HepG2 (cell line): ENCODE data around the gene B4GALT5. TPM values are rescaled to one million over a fixed set of nuclear protein-coding genes. Genes with fewer than 3 reads are reported as not detected.

Experiments
- ATAC-seq: fragments of 200-7000 bp; cut with Tn5 transposase; 3 replicates; pipeline ENCODE4 v1.9.1; 2020; ENCODE audit warnings: mild to moderate bottlenecking, moderate library complexity
- BruUV-seq: library from RNA; stranded (reverse); fragments of 400-500 nt; replicated peaks from 2 replicates; lab custom pipeline; 2021; lab: Mats Ljungman, UMichigan
- CTCF ChIA-PET: fragments of 300-600 bp; formaldehyde crosslinking; extraction: SDS; loops from one replicate; lab custom pipeline; 2021; ENCODE audit warnings: low total read pairs, inconsistent platforms, low intra/inter-chr PET ratio; lab: Yijun Ruan, JAX
- POLR2A ChIA-PET: fragments of 350-600 bp; sonication (Branson Sonifier 250); formaldehyde crosslinking; loops from one replicate; lab custom pipeline; 2020; ENCODE audit warnings: antibody characterized with exemption, inconsistent platforms; lab: Yijun Ruan, JAX
- DNase-seq: peaks from one replicate; pipeline ENCODE4 v3.0.0-alpha.2; 2015; ENCODE audit warnings: low spot score
- FAIRE-seq: peaks from 3 replicates; lab custom pipeline; 2011; peaks lifted over from hg19 to GRCh38; lab: Jason Lieb, UNC
- H2AFZ ChIP-seq: one replicate; pipeline ENCODE4 v1.6.1; 2011; ENCODE audit warnings: low read length, inconsistent platforms
- H3K27ac ChIP-seq: fragments of 300-600 bp; 3 replicates; pipeline ENCODE4 v1.8.0; 2011; ENCODE audit warnings: mixed run types, mild to moderate bottlenecking, mixed read lengths, low read length, inconsistent platforms; ENCODE audit not compliant: insufficient read depth; ENCODE audit errors: extremely low read length
- H3K27me3 ChIP-seq, 2 experiments: fragments of 200-600 bp in 1 of 2; 2 replicates in 1 of 2; 3 replicates in 1 of 2; pipeline versions ENCODE4 v1.6.0 to v1.8.0; 2011; ENCODE audit warnings: low read length in 2 of 2, mild to moderate bottlenecking in 2 of 2, moderate library complexity in 2 of 2, inconsistent platforms in 1 of 2; ENCODE audit not compliant: insufficient read depth in 2 of 2, control insufficient read depth in 1 of 2
- H3K36me3 ChIP-seq, 2 experiments: fragments of 200-600 bp in 1 of 2; replicated peaks in 1 of 2; 2 replicates in 1 of 2; 3 replicates in 1 of 2; pipeline versions ENCODE4 v1.5.1 to v1.8.0; 2011; ENCODE audit warnings: low read length in 2 of 2, inconsistent platforms in 1 of 2; ENCODE audit not compliant: insufficient read depth in 2 of 2, control insufficient read depth in 1 of 2
- H3K4me1 ChIP-seq: 2 replicates; pipeline ENCODE4 v1.5.1; 2012; ENCODE audit warnings: low read length, inconsistent platforms; ENCODE audit not compliant: insufficient read depth
- H3K4me2 ChIP-seq: 2 replicates; pipeline ENCODE4 v1.6.0; 2011; ENCODE audit warnings: low read depth, low read length, inconsistent platforms
- H3K4me3 ChIP-seq, 3 experiments: fragments of 200-600 bp in 1 of 3; sonication (generic), shearing (Covaris generic) in 1 of 3; replicated peaks in 1 of 3; 2 replicates each; pipeline ENCODE4 v1.5.1; 2011 to 2016; ENCODE audit warnings: low read length in 3 of 3, inconsistent platforms in 2 of 3, low read depth in 2 of 3, mild to moderate bottlenecking in 2 of 3, control low read depth in 1 of 3, mixed read lengths in 1 of 3; ENCODE audit not compliant: insufficient read depth in 1 of 3
- H3K79me2 ChIP-seq: one replicate; pipeline ENCODE4 v1.6.1; 2011; ENCODE audit warnings: low read length, inconsistent platforms; ENCODE audit not compliant: insufficient read depth
- H3K9ac ChIP-seq: 2 replicates; pipeline ENCODE4 v1.6.0; 2011; ENCODE audit warnings: mild to moderate bottlenecking, low read depth, low read length, inconsistent platforms; ENCODE audit not compliant: insufficient read depth
- H3K9me3 ChIP-seq: 2 replicates; pipeline ENCODE4 v1.5.1; 2012; ENCODE audit warnings: mild to moderate bottlenecking, low read length
- H4K20me1 ChIP-seq: 2 replicates; pipeline ENCODE4 v1.6.0; 2011; ENCODE audit warnings: inconsistent platforms, mild to moderate bottlenecking, low read length, moderate library complexity; ENCODE audit not compliant: insufficient read depth
- CCAR2 ChIP-seq: fragments of 200-400 bp; formaldehyde crosslinking; optimal IDR thresholded peaks from 2 replicates; pipeline ENCODE3; 2018; ENCODE audit warnings: low read depth, mild to moderate bottlenecking, low read length, moderate library complexity
- HCFC1 ChIP-seq: fragments of 150-350 bp; IDR thresholded peaks from 2 replicates; pipeline ENCODE4 v1.6.1; 2014; ENCODE audit warnings: low read depth, low read length
- HNRNPLL ChIP-seq: fragments of 200-400 bp; formaldehyde crosslinking; IDR thresholded peaks from 2 replicates; pipeline ENCODE4 v1.6.1; 2017; ENCODE audit warnings: mild to moderate bottlenecking, low read depth, low read length; ENCODE audit not compliant: poor library complexity, severe bottlenecking
- MTF2 ChIP-seq: sonication (generic); formaldehyde crosslinking; IDR thresholded peaks from 2 replicates; pipeline ENCODE4 v1.5.0; 2020; ENCODE audit warnings: missing genetic modification reagents, borderline replicate concordance
- MZF1 ChIP-seq: sonication (generic); formaldehyde crosslinking; IDR thresholded peaks from 2 replicates; pipeline ENCODE4 v1.8.1; 2023; ENCODE audit warnings: mild to moderate bottlenecking, missing genetic modification reagents, borderline replicate concordance
- RNF2 ChIP-seq: fragments of 450-650 bp; conservative IDR thresholded peaks from 2 replicates; pipeline ENCODE4 v1.6.1; 2016; ENCODE audit warnings: low read depth
- SRSF1 ChIP-seq: fragments of 200-400 bp; formaldehyde crosslinking; optimal IDR thresholded peaks from 2 replicates; pipeline ENCODE3; 2017; ENCODE audit warnings: mild to moderate bottlenecking, low read depth, low read length, moderate library complexity
- ZBTB7A ChIP-seq: sonication (generic); formaldehyde crosslinking; IDR thresholded peaks from 2 replicates; pipeline ENCODE4 v1.8.0; 2022; ENCODE audit warnings: mild to moderate bottlenecking, missing genetic modification reagents
- ZNF230 ChIP-seq: sonication (generic); formaldehyde crosslinking; IDR thresholded peaks from 2 replicates; pipeline ENCODE4 v1.4.0; 2020; ENCODE audit warnings: mild to moderate bottlenecking, missing genetic modification reagents
- ZNF343 ChIP-seq: sonication (generic); formaldehyde crosslinking; IDR thresholded peaks from 2 replicates; pipeline ENCODE4 v1.4.0; 2020; ENCODE audit warnings: mild to moderate bottlenecking, missing genetic modification reagents
- ZNF460 ChIP-seq: sonication (generic); formaldehyde crosslinking; IDR thresholded peaks from 2 replicates; pipeline ENCODE4 v1.5.1; 2020; ENCODE audit warnings: missing genetic modification reagents, mild to moderate bottlenecking, borderline replicate concordance
- ZNF615 ChIP-seq: sonication (generic); formaldehyde crosslinking; IDR thresholded peaks from 2 replicates; pipeline ENCODE4 v1.5.0; 2020; ENCODE audit warnings: mild to moderate bottlenecking, missing genetic modification reagents, borderline replicate concordance
- ZNF782 ChIP-seq: sonication (generic); formaldehyde crosslinking; IDR thresholded peaks from 2 replicates; pipeline ENCODE4 v1.4.0; 2020; ENCODE audit warnings: missing genetic modification reagents, mild to moderate bottlenecking, borderline replicate concordance
- WGBS: methylation state at CpG from one replicate; pipeline ENCODE4 v1.1.6; 2017; ENCODE audit warnings: low lambda C conversion rate; 5-methylcytosine and 5-hydroxymethylcytosine counted together
- in situ Hi-C: cut with HindIII; loops from 2 replicates; pipeline ENCODE4 v1.10.0; 2017; ENCODE audit warnings: low pct_unique_long_range_greater_than_20kb; ENCODE audit not compliant: extremely low pct_ligation_motif_present
- intact Hi-C: fragments of 100-400 bp; cut with micrococcal nuclease; formaldehyde crosslinking; loops from one replicate; pipeline ENCODE4 v1.10.0; 2022; ENCODE audit not compliant: unreplicated experiment
- polyA plus RNA-seq, 8 experiments: library from polyadenylated mRNA; depleted of rRNA in 3 of 8; stranded (reverse) in 7 of 8; unstranded in 1 of 8; fragments of >200 nt; fragmentation: Illumina TruSeq in 4 of 8; extraction: Trizol in 4 of 8; gene quantifications; 2 replicates each; pipeline versions ENCODE4 v1.2.1 to v1.2.3, GENCODE V29; 2011 to 2016; ENCODE audit warnings: low read depth in 4 of 8, missing spikeins in 1 of 8, mixed read lengths in 1 of 8; ENCODE audit not compliant: insufficient read depth in 1 of 8
- total RNA-seq, 5 experiments: library from RNA; depleted of rRNA; stranded (reverse); fragments of >200 nt; fragmentation: Illumina TruSeq; extraction: Trizol; gene quantifications; 2 replicates each; pipeline ENCODE4 v1.2.3, GENCODE V29; 2016; ENCODE audit warnings: low read depth in 1 of 5
- TF ChIP-seq, protein P1 (sequence below): sonication (generic); formaldehyde crosslinking; IDR thresholded peaks from 2 replicates; pipeline ENCODE4 v1.8.1; 2023; ENCODE audit warnings: mild to moderate bottlenecking, missing genetic modification reagents
- TF ChIP-seq, protein P2 (sequence below): IDR thresholded peaks from 2 replicates; pipeline ENCODE4 v1.6.1; 2016; ENCODE audit warnings: low read depth, control low read depth
- TF ChIP-seq, protein P3 (sequence below): sonication (generic); formaldehyde crosslinking; IDR thresholded peaks from 2 replicates; pipeline ENCODE4 v1.8.0; 2022; ENCODE audit warnings: missing genetic modification reagents, low read depth, mild to moderate bottlenecking, borderline replicate concordance
- TF ChIP-seq, protein P4 (sequence below): sonication (generic); formaldehyde crosslinking; IDR thresholded peaks from 2 replicates; pipeline ENCODE4 v1.5.0; 2020; ENCODE audit warnings: missing genetic modification reagents
- TF ChIP-seq, protein P5 (sequence below): sonication (generic); formaldehyde crosslinking; IDR thresholded peaks from 2 replicates; pipeline ENCODE4 v1.4.0; 2020; ENCODE audit warnings: mild to moderate bottlenecking, missing genetic modification reagents
- TF ChIP-seq, protein P6 (sequence below): sonication (generic); formaldehyde crosslinking; IDR thresholded peaks from 2 replicates; pipeline ENCODE4 v1.9.0; 2021; ENCODE audit warnings: missing genetic modification reagents, mild to moderate bottlenecking, borderline replicate concordance

Gene B4GALT5
- total and polyA plus RNA-seq, 2 of the 13 experiments (the other 11 are each of a cell fraction or from before 2014, with no cell fraction given): 27.3 to 30.9 TPM

DNA sequence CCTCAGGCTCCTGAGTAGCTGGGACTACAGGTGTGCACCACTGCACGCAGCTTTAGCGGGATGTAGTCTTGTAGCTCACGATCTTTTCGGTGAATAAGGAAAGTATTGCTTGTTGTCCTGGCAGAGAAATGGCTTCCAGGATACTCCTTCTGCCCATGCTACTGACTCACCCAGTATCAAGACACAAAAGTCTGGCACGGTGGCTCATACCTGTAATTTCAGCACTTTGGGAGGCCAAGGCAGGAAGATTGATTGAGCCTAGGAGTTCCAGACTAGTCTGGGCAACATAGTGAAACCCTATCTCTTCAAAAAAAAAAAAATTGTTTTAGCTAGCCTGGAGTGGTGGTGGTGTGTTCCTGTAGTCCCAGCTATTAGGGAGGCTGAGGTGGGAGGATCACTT lies 40.9 kb upstream of the B4GALT5 start:
- Histone ChIP-seq H4K20me1 (no peaks in the 10 kb centered on the region), H3K36me3 (no peaks in the 10 kb centered on the region), H3K4me2 (no peak overlapping the region), H3K27ac (no peak overlapping the region), H2AFZ (no peak overlapping the region), H3K27me3 (peaks cover 0 to 9% of the 10 kb centered on the region in 2 experiments; a peak in 1 of 5 replicates), H3K9me3 (no peaks in the 10 kb centered on the region), H3K9ac (no peak overlapping the region), H3K79me2 (no peaks in the 10 kb centered on the region), H3K4me1 (peaks cover 57% of the 10 kb centered on the region), H3K4me3 (no peak overlapping the region)
- DNase-seq (no peak), FAIRE-seq (no peak), ATAC-seq (no peak)
- 72% methylated on average over 5 of the region's 5 CpGs for WGBS
- CTCF ChIA-PET: no interaction called here
- intact Hi-C loops: no loop called here
- BruUV-seq: no TSS peak
- POLR2A ChIA-PET: interaction anchor here (1.0 to 1.4 kb wide), 3 partner anchors 14 to 21 kb away, joined by 4 read pairs; no protein-coding TSS in a partner anchor
- in situ Hi-C loops: no loop called here
- TF ChIP-seq ZNF230 (CRISPR knock-in tag): no peak
- no peak for TF ChIP-seq CCAR2
- no peak for TF ChIP-seq SRSF1
- no peak for TF ChIP-seq MTF2 (CRISPR knock-in tag)
- TF ChIP-seq, protein P1, sequence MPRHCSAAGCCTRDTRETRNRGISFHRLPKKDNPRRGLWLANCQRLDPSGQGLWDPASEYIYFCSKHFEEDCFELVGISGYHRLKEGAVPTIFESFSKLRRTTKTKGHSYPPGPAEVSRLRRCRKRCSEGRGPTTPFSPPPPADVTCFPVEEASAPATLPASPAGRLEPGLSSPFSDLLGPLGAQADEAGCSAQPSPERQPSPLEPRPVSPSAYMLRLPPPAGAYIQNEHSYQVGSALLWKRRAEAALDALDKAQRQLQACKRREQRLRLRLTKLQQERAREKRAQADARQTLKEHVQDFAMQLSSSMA (CRISPR knock-in tag): no peak
- no peak for TF ChIP-seq HNRNPLL
- TF ChIP-seq MZF1 (CRISPR knock-in tag): no peak
- no peak for TF ChIP-seq ZBTB7A (CRISPR knock-in tag)
- TF ChIP-seq, protein P2, sequence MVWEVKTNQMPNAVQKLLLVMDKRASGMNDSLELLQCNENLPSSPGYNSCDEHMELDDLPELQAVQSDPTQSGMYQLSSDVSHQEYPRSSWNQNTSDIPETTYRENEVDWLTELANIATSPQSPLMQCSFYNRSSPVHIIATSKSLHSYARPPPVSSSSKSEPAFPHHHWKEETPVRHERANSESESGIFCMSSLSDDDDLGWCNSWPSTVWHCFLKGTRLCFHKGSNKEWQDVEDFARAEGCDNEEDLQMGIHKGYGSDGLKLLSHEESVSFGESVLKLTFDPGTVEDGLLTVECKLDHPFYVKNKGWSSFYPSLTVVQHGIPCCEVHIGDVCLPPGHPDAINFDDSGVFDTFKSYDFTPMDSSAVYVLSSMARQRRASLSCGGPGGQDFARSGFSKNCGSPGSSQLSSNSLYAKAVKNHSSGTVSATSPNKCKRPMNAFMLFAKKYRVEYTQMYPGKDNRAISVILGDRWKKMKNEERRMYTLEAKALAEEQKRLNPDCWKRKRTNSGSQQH: no peak
- TF ChIP-seq, protein P3, sequence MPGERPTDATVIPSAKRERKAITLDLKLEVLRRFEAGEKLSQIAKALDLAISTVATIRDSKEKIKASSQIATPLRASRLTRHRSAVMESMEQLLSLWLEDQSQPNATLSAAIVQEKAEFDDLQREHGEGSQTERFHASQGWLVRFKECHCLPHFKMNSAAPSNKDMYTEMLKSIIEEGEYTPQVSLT (CRISPR knock-in tag): no peak
- TF ChIP-seq RNF2: no peak
- TF ChIP-seq HCFC1: no peak
- TF ChIP-seq ZNF615 (CRISPR knock-in tag): no peak
- TF ChIP-seq, protein P4, sequence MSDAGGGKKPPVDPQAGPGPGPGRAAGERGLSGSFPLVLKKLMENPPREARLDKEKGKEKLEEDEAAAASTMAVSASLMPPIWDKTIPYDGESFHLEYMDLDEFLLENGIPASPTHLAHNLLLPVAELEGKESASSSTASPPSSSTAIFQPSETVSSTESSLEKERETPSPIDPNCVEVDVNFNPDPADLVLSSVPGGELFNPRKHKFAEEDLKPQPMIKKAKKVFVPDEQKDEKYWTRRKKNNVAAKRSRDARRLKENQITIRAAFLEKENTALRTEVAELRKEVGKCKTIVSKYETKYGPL (CRISPR knock-in tag): no peak
- no peak for TF ChIP-seq ZNF460 (CRISPR knock-in tag)
- no peak for TF ChIP-seq ZNF782 (CRISPR knock-in tag)
- TF ChIP-seq, protein P5, sequence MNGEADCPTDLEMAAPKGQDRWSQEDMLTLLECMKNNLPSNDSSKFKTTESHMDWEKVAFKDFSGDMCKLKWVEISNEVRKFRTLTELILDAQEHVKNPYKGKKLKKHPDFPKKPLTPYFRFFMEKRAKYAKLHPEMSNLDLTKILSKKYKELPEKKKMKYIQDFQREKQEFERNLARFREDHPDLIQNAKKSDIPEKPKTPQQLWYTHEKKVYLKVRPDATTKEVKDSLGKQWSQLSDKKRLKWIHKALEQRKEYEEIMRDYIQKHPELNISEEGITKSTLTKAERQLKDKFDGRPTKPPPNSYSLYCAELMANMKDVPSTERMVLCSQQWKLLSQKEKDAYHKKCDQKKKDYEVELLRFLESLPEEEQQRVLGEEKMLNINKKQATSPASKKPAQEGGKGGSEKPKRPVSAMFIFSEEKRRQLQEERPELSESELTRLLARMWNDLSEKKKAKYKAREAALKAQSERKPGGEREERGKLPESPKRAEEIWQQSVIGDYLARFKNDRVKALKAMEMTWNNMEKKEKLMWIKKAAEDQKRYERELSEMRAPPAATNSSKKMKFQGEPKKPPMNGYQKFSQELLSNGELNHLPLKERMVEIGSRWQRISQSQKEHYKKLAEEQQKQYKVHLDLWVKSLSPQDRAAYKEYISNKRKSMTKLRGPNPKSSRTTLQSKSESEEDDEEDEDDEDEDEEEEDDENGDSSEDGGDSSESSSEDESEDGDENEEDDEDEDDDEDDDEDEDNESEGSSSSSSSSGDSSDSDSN (CRISPR knock-in tag): no peak
- TF ChIP-seq, protein P6, sequence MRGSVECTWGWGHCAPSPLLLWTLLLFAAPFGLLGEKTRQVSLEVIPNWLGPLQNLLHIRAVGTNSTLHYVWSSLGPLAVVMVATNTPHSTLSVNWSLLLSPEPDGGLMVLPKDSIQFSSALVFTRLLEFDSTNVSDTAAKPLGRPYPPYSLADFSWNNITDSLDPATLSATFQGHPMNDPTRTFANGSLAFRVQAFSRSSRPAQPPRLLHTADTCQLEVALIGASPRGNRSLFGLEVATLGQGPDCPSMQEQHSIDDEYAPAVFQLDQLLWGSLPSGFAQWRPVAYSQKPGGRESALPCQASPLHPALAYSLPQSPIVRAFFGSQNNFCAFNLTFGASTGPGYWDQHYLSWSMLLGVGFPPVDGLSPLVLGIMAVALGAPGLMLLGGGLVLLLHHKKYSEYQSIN (CRISPR knock-in tag): no peak
- TF ChIP-seq ZNF343: no peak
